Measurements from ENCODE around the gene SIRT6. TPM values are rescaled to one million over a fixed set of nuclear protein-coding genes. Genes with fewer than 3 reads are reported as not detected.
A peak's percentile ranks its signal among the peaks of the same experiment; 100 is the strongest.
"Not testable (repeated sequence)": the region's sequence is repeated elsewhere in the genome, so short reads cannot be mapped to it uniquely, and the experiment has no call there.

The SIRT6 gene
- total and polyA plus RNA-seq, 2 donors (not counting 1 experiment from before 2014, with no cell fraction given): 8.8 to 9.2 TPM

GRCh38 chr19:4130744-4131438, 51.5 kb downstream of the SIRT6 start:
- Histone ChIP-seq H3K4me3 (replicated peaks in 1 of 4; ENCODE audit: control extremely low read depth in 1 of 4, insufficient read depth in 1 of 4, low read depth in 3 of 4, low read length in 4 of 4) (no peak overlapping the region), H3K4me1 (ENCODE audit: control insufficient read depth, extremely low read depth, insufficient read depth, low read length) (peaks cover 2% of the 10 kb centered on the region), H3K36me3 (ENCODE audit: control insufficient read depth, insufficient read depth, low read length) (no peaks in the 10 kb centered on the region), H3K79me2 (ENCODE audit: control insufficient read depth, insufficient read depth, low read length) (no peaks in the 10 kb centered on the region), H3K9ac (ENCODE audit: insufficient read depth, low read length) (no peak overlapping the region), H3K9me3 (ENCODE audit: control insufficient read depth, insufficient read depth, low read depth, low read length) (no peaks in the 10 kb centered on the region), H3K27ac (ENCODE audit: insufficient read depth, low read length) (peak overlapping the region; percentile 76), H4K20me1 (ENCODE audit: control insufficient read depth, extremely low read depth, insufficient read depth, low read length) (no peaks in the 10 kb centered on the region), H3K27me3 (ENCODE audit: control insufficient read depth, insufficient read depth, low read length) (no peaks in the 10 kb centered on the region), H3K4me2 (ENCODE audit: extremely low read depth, insufficient read depth, low read length) (peak overlapping the region; percentile 51), H2AFZ (ENCODE audit: low read length) (peak overlapping the region; percentile 15)
- TF ChIP-seq, protein P1, sequence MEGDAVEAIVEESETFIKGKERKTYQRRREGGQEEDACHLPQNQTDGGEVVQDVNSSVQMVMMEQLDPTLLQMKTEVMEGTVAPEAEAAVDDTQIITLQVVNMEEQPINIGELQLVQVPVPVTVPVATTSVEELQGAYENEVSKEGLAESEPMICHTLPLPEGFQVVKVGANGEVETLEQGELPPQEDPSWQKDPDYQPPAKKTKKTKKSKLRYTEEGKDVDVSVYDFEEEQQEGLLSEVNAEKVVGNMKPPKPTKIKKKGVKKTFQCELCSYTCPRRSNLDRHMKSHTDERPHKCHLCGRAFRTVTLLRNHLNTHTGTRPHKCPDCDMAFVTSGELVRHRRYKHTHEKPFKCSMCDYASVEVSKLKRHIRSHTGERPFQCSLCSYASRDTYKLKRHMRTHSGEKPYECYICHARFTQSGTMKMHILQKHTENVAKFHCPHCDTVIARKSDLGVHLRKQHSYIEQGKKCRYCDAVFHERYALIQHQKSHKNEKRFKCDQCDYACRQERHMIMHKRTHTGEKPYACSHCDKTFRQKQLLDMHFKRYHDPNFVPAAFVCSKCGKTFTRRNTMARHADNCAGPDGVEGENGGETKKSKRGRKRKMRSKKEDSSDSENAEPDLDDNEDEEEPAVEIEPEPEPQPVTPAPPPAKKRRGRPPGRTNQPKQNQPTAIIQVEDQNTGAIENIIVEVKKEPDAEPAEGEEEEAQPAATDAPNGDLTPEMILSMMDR (conservative IDR thresholded peaks at IDR 0.05 in 1 of 2, IDR thresholded peaks at IDR 0.05 in 1 of 2; ENCODE audit: low read depth in 1 of 2, low read length in 2 of 2): no peak
- no peak for TF ChIP-seq EZH2 (IDR thresholded peaks at IDR 0.05; ENCODE audit: low read length, missing control alignments)
- DNase-seq (ENCODE audit: low read depth in 2 of 2): peak; percentile 80 to 85

DNA sequence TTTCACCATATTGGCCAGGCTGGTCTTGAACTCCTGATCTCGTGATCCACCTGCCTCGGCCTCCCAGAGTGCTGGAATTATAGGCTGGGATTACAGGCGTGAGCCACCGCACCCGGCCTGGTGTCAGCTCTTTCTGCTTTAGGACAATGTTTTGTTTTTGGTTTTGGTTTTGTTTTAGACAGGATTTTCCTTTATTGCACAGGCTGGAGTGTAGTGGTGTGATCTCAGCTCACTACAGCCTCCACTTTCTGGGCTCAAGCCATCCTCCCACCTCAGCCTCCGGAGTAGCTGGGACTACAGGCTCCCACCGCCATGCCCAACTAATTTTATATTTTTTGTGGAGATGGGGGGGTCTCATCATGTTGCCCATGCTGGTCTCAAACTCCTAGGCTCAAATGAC, 53.3 kb downstream of the SIRT6 start:
- not testable (repeated sequence) for H3K9me3 ChIP-seq (ENCODE audit: control insufficient read depth, insufficient read depth, low read depth, low read length); H2AFZ ChIP-seq (ENCODE audit: low read length); H3K27ac ChIP-seq (ENCODE audit: insufficient read depth, low read length); H3K4me1 ChIP-seq (ENCODE audit: control insufficient read depth, extremely low read depth, insufficient read depth, low read length); H3K4me3 ChIP-seq (replicated peaks in 1 of 4; ENCODE audit: control extremely low read depth in 1 of 4, insufficient read depth in 1 of 4, low read depth in 3 of 4, low read length in 4 of 4); H3K4me2 ChIP-seq (ENCODE audit: extremely low read depth, insufficient read depth, low read length); H3K9ac ChIP-seq (ENCODE audit: insufficient read depth, low read length); H3K79me2 ChIP-seq (ENCODE audit: control insufficient read depth, insufficient read depth, low read length); H3K27me3 ChIP-seq (ENCODE audit: control insufficient read depth, insufficient read depth, low read length); H4K20me1 ChIP-seq (ENCODE audit: control insufficient read depth, extremely low read depth, insufficient read depth, low read length); H3K36me3 ChIP-seq (ENCODE audit: control insufficient read depth, insufficient read depth, low read length); DNase-seq (ENCODE audit: low read depth in 2 of 2)

DNA sequence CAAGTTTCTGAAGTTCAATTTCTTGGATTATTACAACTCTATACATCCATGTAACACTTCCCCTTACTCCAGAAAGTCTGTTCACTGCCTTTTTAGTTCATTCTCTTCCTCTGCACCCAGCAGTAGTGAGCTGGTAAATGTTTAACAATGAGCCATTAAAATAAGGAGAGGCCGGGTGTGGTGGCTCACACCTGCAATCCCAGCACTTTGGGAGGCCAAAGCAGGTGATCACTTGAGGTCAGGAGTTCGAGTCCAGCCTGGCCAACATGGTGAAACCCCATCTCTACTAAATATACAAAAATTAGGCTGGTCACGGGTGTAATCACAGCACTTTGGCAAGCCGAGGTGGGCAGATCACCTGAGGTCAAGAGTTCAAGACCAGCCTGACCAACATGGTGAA, 55.0 kb downstream of the SIRT6 start:
- not testable (repeated sequence) for H3K9me3 ChIP-seq (ENCODE audit: control insufficient read depth, insufficient read depth, low read depth, low read length); H3K9ac ChIP-seq (ENCODE audit: insufficient read depth, low read length); H4K20me1 ChIP-seq (ENCODE audit: control insufficient read depth, extremely low read depth, insufficient read depth, low read length); H3K4me2 ChIP-seq (ENCODE audit: extremely low read depth, insufficient read depth, low read length); H2AFZ ChIP-seq (ENCODE audit: low read length); H3K27me3 ChIP-seq (ENCODE audit: control insufficient read depth, insufficient read depth, low read length); H3K27ac ChIP-seq (ENCODE audit: insufficient read depth, low read length); H3K4me1 ChIP-seq (ENCODE audit: control insufficient read depth, extremely low read depth, insufficient read depth, low read length); H3K4me3 ChIP-seq (replicated peaks in 1 of 4; ENCODE audit: control extremely low read depth in 1 of 4, insufficient read depth in 1 of 4, low read depth in 3 of 4, low read length in 4 of 4); H3K36me3 ChIP-seq (ENCODE audit: control insufficient read depth, insufficient read depth, low read length); DNase-seq (ENCODE audit: low read depth in 2 of 2)
- H3K79me2 ChIP-seq (ENCODE audit: control insufficient read depth, insufficient read depth, low read length): peaks cover 13% of the 10 kb centered on the region

DNA sequence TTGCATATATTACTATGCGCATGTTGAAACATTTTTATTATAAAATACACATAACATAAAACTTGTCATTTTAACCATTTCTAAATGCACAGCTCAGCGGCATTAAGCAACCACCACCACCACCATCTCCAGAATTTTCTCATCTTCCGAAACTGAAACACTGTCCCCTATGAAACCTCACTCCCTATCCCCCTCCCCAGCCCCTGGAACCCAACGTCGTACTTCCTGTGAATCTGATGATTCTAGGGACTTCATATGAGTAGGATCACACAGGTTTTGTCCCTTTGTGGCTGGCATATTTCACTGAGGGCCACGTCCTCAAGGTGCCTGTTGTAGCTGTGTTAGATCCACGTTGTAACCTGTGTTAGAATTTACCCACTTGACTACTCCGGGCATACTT, 57.7 kb downstream of the SIRT6 start:
- peak in 1 of 2 donors; percentile 2 for DNase-seq (ENCODE audit: low read depth in 2 of 2)
- Histone ChIP-seq H3K9ac (ENCODE audit: insufficient read depth, low read length) (no peak overlapping the region), H3K4me2 (ENCODE audit: extremely low read depth, insufficient read depth, low read length) (peak overlapping the region; percentile 95), H3K9me3 (ENCODE audit: control insufficient read depth, insufficient read depth, low read depth, low read length) (no peaks in the 10 kb centered on the region), H4K20me1 (ENCODE audit: control insufficient read depth, extremely low read depth, insufficient read depth, low read length) (no peaks in the 10 kb centered on the region), H3K27ac (ENCODE audit: insufficient read depth, low read length) (no peak overlapping the region), H3K4me1 (ENCODE audit: control insufficient read depth, extremely low read depth, insufficient read depth, low read length) (peaks cover 6% of the 10 kb centered on the region), H3K79me2 (ENCODE audit: control insufficient read depth, insufficient read depth, low read length) (peaks cover 29% of the 10 kb centered on the region), H3K4me3 (replicated peaks in 1 of 4; ENCODE audit: control extremely low read depth in 1 of 4, insufficient read depth in 1 of 4, low read depth in 3 of 4, low read length in 4 of 4) (peak overlapping the region in 2 of 4 experiments; percentile 69 to 79), H3K36me3 (ENCODE audit: control insufficient read depth, insufficient read depth, low read length) (peaks cover 2% of the 10 kb centered on the region), H3K27me3 (ENCODE audit: control insufficient read depth, insufficient read depth, low read length) (no peaks in the 10 kb centered on the region), H2AFZ (ENCODE audit: low read length) (peak overlapping the region; percentile 39)
- TF ChIP-seq, protein P1 (conservative IDR thresholded peaks at IDR 0.05 in 1 of 2, IDR thresholded peaks at IDR 0.05 in 1 of 2; ENCODE audit: low read depth in 1 of 2, low read length in 2 of 2): no peak
- TF ChIP-seq EZH2 (IDR thresholded peaks at IDR 0.05; ENCODE audit: low read length, missing control alignments): no peak

Measured in fibroblast of lung (primary cell).